Measurements from ENCODE around the gene IQSEC1.

DNA sequence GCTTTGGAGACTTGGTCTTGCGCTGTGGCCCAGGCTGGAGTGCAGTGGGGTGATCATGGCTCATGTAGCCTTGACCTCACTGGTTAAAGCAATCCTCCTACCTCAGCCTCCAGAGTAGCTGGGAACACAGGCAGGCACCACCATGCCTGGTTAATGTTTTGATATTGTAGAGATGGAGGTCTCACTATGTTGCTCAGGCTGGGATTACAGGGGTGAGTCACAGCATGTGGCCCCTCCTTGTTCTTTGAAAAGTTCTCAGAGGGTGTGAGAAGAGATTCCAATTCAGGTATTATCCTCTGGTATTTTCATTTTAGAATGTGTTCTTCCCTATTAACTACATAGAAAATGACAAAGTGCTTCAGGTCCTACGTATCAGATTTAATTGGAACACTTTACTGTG, 180.0 kb downstream of the IQSEC1 start:
- no peak for TF ChIP-seq EZH2 (IDR thresholded peaks at IDR 0.05; ENCODE audit: insufficient read depth, low read length)
- TF ChIP-seq, protein P1, sequence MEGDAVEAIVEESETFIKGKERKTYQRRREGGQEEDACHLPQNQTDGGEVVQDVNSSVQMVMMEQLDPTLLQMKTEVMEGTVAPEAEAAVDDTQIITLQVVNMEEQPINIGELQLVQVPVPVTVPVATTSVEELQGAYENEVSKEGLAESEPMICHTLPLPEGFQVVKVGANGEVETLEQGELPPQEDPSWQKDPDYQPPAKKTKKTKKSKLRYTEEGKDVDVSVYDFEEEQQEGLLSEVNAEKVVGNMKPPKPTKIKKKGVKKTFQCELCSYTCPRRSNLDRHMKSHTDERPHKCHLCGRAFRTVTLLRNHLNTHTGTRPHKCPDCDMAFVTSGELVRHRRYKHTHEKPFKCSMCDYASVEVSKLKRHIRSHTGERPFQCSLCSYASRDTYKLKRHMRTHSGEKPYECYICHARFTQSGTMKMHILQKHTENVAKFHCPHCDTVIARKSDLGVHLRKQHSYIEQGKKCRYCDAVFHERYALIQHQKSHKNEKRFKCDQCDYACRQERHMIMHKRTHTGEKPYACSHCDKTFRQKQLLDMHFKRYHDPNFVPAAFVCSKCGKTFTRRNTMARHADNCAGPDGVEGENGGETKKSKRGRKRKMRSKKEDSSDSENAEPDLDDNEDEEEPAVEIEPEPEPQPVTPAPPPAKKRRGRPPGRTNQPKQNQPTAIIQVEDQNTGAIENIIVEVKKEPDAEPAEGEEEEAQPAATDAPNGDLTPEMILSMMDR (IDR thresholded peaks at IDR 0.05; ENCODE audit: insufficient read depth, low read depth, low read length) = no peak
